Thymus (tissue), 11 donors: Measurements from ENCODE around the gene ERBB2. TPM values are rescaled to one million over a fixed set of nuclear protein-coding genes. Genes with fewer than 3 reads are reported as not detected.

Source experiments
- DNase-seq, 9 donors: peaks; one replicate each; pipeline ENCODE4 v3.0.0-alpha.2; 2013; ENCODE audit warnings: low spot score in 9 of 9, low read depth in 6 of 9, missing footprints in 1 of 9
- H3K27ac ChIP-seq, 2 donors: one replicate each; pipeline ENCODE4 v1.5.1; 2013; ENCODE audit warnings: control low read depth in 1 of 2, low read depth in 1 of 2, low read length in 1 of 2, mild to moderate bottlenecking in 1 of 2, moderate library complexity in 1 of 2
- H3K27me3 ChIP-seq, 2 donors: one replicate each; pipeline ENCODE4 v1.5.1; 2013; ENCODE audit warnings: low read length in 1 of 2; ENCODE audit not compliant: control insufficient read depth in 2 of 2, insufficient read depth in 1 of 2
- H3K36me3 ChIP-seq, 2 donors: one replicate each; pipeline ENCODE4 v1.5.1; 2013; ENCODE audit warnings: low read length in 1 of 2, mild to moderate bottlenecking in 1 of 2, moderate library complexity in 1 of 2; ENCODE audit not compliant: control insufficient read depth in 2 of 2, insufficient read depth in 2 of 2
- H3K4me1 ChIP-seq, 2 donors: one replicate each; pipeline ENCODE4 v1.5.1; 2013; ENCODE audit warnings: low read length in 2 of 2; ENCODE audit not compliant: control insufficient read depth in 2 of 2, insufficient read depth in 2 of 2
- H3K4me3 ChIP-seq, 2 donors: one replicate each; pipeline ENCODE4 v1.5.1; 2013; ENCODE audit warnings: low read length in 2 of 2, control low read depth in 1 of 2, mild to moderate bottlenecking in 1 of 2
- H3K9me3 ChIP-seq, 2 donors: one replicate each; pipeline ENCODE4 v1.5.1; 2013; ENCODE audit warnings: low read length in 1 of 2, mild to moderate bottlenecking in 1 of 2; ENCODE audit not compliant: control insufficient read depth in 2 of 2, insufficient read depth in 1 of 2
- WGBS: extraction: QIAGEN DNeasy Blood & Tissue Kit; methylation state at CpG from one replicate; pipeline ENCODE4 v1.1.7; 2013; 5-methylcytosine and 5-hydroxymethylcytosine counted together
- polyA plus RNA-seq: library from polyadenylated mRNA; stranded (reverse); fragments of 200-250 nt; gene quantifications from one replicate; pipeline ENCODE4 v1.2.3, GENCODE V29; 2013
- total RNA-seq: library from RNA; stranded (reverse); fragments of 120-200 nt; gene quantifications from one replicate; pipeline ENCODE4 v1.2.4, GENCODE V29; 2013
- donor health status: healthy.

Gene ERBB2
- total and polyA plus RNA-seq, 2 donors: 6.1 to 14.3 TPM

- Histone ChIP-seq H3K36me3 (peaks cover 37 to 41% of the 10 kb centered on the region in 2 donors), H3K4me3 (no peak overlapping the region)
Measured at GRCh38 chr17:39663688-39664580, 35.9 kb upstream of the ERBB2 start.

GRCh38 chr17:39664581-39665561 lies 35.0 kb upstream of the ERBB2 start, which contains the start of gene TCAP:
Gene TCAP (plus strand): TSS chr17:39665349. CDS start chr17:39665360, 11 bp downstream.
- no peak within 1 kb of the TSS for H3K27ac ChIP-seq

More at GRCh38 chr17:39663688-39664580, 35.9 kb upstream of the ERBB2 start:
- Histone ChIP-seq H3K9me3 (peaks cover 0 to 7% of the 10 kb centered on the region in 2 donors), H3K4me1 (peaks cover 12 to 38% of the 10 kb centered on the region in 2 donors), H3K27ac (no peak overlapping the region), H3K27me3 (peaks cover 28 to 44% of the 10 kb centered on the region in 2 donors)
- WGBS: 92% methylated on average over 17 of the region's 17 CpGs
- DNase-seq: no peak

DNA sequence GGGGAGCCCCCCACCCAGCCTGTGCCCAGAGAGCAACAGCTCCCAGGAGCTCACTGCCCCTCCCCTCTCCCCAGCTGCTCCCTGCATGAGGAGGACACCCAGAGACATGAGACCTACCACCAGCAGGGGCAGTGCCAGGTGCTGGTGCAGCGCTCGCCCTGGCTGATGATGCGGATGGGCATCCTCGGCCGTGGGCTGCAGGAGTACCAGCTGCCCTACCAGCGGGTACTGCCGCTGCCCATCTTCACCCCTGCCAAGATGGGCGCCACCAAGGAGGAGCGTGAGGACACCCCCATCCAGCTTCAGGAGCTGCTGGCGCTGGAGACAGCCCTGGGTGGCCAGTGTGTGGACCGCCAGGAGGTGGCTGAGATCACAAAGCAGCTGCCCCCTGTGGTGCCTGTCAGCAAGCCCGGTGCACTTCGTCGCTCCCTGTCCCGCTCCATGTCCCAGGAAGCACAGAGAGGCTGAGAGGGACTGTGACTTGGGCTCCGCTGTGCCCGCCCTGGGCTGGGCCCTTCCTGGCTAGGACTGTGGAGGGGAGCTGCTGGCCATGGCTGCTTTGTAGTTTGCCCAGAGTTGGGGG lies 34.1 kb upstream of the ERBB2 start:
- peaks cover 0 to 20% of the 10 kb centered on the region in 2 donors for H3K4me1 ChIP-seq
- H3K27ac ChIP-seq: no peak overlapping the region
- WGBS: 84% methylated on average over 17 of the region's 17 CpGs
- peaks cover 0 to 7% of the 10 kb centered on the region in 2 donors for H3K9me3 ChIP-seq
- DNase-seq: no peak
- H3K36me3 ChIP-seq: peaks cover 26 to 27% of the 10 kb centered on the region in 2 donors
- H3K27me3 ChIP-seq: peaks cover 35 to 62% of the 10 kb centered on the region in 2 donors
- no peak overlapping the region for H3K4me3 ChIP-seq

More at GRCh38 chr17:39664581-39665561, 35.0 kb upstream of the ERBB2 start, which contains the start of gene TCAP:
- Histone ChIP-seq H3K4me1 (peaks cover 6 to 29% of the 10 kb centered on the region in 2 donors), H3K9me3 (peaks cover 0 to 7% of the 10 kb centered on the region in 2 donors), H3K27me3 (peaks cover 35 to 54% of the 10 kb centered on the region in 2 donors), H3K4me3 (no peak within 1 kb of the TSS), H3K36me3 (peaks cover 34 to 36% of the 10 kb centered on the region in 2 donors)
- DNase-seq: no peak
- WGBS: 87% methylated on average over 15 of the region's 15 CpGs

DNA sequence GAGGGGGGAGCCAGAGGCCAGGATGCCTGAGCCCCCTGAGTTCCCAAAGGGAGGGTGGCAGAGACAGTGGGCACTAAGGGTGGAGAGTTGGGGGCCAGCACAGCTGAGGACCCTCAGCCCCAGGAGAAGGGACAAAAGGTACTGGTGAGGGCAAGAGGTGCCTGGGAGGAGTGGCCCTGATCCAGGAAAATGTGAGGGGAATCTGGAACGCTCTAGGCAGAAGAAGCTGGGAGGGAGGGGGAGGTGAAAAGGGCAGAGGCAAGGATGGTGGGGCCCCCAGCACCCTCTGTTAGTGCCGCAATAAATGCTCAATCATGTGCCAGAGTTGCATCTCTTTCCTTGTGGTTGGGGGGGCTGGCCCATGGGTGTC lies 33.6 kb upstream of the ERBB2 start:
- 89% methylated on average over 2 of the region's 2 CpGs for WGBS
- Histone ChIP-seq H3K36me3 (peaks cover 21 to 22% of the 10 kb centered on the region in 2 donors), H3K27me3 (peaks cover 35 to 67% of the 10 kb centered on the region in 2 donors), H3K4me3 (no peak overlapping the region), H3K27ac (no peak overlapping the region), H3K9me3 (peaks cover 0 to 7% of the 10 kb centered on the region in 2 donors), H3K4me1 (peaks cover 0 to 16% of the 10 kb centered on the region in 2 donors)
- DNase-seq: no peak

- Histone ChIP-seq H3K27me3 (peaks cover 35 to 72% of the 10 kb centered on the region in 2 donors), H3K27ac (no peak overlapping the region)
- DNase-seq: no peak
Measured at GRCh38 chr17:39666601-39667261, 33.1 kb upstream of the ERBB2 start.

DNA sequence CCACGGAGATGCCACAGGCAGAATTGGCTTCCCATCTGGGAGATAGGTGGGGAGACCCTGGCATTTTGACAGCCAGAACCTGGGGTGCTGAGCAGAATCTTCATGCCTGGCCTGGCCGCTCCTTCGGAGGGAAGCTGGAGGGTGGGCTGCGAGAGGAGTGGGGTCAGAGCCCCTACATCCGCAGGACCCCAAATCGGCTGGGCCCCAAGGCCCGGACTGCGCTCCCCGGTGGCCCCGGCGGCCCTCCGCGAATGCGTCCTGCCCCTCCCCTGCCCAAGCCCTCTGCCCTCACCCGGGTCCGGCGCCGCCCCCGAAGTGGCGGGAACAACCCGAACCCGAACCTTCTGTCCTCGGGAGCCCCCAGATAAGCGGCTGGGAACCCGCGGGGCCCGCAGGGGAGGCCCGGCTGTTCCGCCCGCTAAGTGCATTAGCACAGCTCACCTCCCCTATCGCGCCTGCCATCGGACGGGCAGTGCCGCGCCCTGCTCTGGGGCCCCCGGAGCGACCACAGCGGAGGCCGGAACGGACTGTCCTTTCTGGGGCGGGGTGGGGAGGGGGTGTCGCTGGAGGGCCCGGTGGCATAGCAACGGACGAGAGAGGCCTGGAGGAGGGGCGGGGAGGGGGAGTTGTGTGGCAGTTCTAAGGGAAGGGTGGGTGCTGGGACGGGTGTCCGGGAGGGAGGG lies 32.5 kb upstream of the ERBB2 start:
- no peak overlapping the region for H3K27ac ChIP-seq
- peaks cover 0 to 7% of the 10 kb centered on the region in 2 donors for H3K9me3 ChIP-seq
- peaks cover 0 to 12% of the 10 kb centered on the region in 2 donors for H3K4me1 ChIP-seq
- 11% methylated on average over 49 of the region's 49 CpGs for WGBS
- H3K36me3 ChIP-seq: peaks cover 9 to 10% of the 10 kb centered on the region in 2 donors
- peaks cover 35 to 76% of the 10 kb centered on the region in 2 donors for H3K27me3 ChIP-seq
- DNase-seq: no peak
- H3K4me3 ChIP-seq: peak overlapping the region in 1 of 2 donors; percentile 50

More at GRCh38 chr17:39666601-39667261, 33.1 kb upstream of the ERBB2 start:
- 83% methylated on average over 11 of the region's 11 CpGs for WGBS
- Histone ChIP-seq H3K4me3 (no peak overlapping the region), H3K9me3 (peaks cover 0 to 7% of the 10 kb centered on the region in 2 donors), H3K4me1 (peaks cover 0 to 14% of the 10 kb centered on the region in 2 donors), H3K36me3 (peaks cover 16 to 17% of the 10 kb centered on the region in 2 donors)

DNA sequence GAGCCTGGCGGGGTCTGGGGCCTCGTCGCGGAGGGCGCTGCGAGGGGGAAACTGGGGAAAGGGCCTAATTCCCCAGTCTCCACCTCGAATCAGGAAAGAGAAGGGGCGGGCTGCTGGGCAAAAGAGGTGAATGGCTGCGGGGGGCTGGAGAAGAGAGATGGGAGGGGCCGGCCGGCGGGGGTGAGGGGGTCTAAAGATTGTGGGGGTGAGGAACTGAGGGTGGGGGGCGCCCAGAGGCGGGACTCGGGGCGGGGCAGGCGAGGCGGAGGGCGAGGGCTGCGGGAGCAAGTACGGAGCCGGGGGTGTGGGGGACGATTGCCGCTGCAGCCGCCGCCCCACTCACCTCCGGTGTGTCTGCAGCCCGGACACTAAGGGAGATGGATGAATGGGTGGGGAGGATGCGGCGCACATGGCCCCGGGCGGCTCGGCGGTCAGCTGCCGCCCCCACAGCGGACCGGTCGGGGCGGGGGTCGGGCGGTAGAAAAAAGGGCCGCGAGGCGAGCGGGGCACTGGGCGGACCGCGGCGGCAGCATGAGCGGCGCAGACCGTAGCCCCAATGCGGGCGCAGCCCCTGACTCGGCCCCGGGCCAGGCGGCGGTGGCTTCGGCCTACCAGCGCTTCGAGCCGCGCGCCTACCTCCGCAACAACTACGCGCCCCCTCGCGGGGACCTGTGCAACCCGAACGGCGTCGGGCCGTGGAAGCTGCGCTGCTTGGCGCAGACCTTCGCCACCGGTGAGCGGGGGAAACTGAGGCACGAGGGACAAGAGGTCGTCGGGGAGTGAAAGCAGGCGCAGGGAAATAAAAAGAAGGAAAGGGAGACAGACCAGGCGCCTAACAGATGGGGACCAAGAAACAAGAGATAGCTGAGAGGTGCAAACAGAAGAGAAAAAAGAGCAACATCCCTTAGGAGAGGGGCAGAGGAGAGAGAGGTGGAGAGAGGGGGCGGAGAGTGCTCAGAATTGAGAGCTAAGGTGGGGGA lies 31.6 kb upstream of the ERBB2 start, which contains the start of gene PNMT:
Gene PNMT, plus strand, starts transcription at position 509 of the 980 bp plus-strand sequence. Its CDS starts 23 bp downstream, at position 532.
- peak within 1 kb of the TSS in 1 of 2 donors; percentile 50 for H3K4me3 ChIP-seq
- peak in 6 of 9 donors; percentile 43 to 77 (median 60) for DNase-seq
- peaks cover 0 to 7% of the 10 kb centered on the region in 2 donors for H3K9me3 ChIP-seq
- H3K4me1 ChIP-seq: peaks cover 0 to 12% of the 10 kb centered on the region in 2 donors
- peaks cover 35 to 76% of the 10 kb centered on the region in 2 donors for H3K27me3 ChIP-seq
- WGBS: 3% methylated on average over 85 of the region's 85 CpGs
- H3K36me3 ChIP-seq: peaks cover under 1 to 2% of the 10 kb centered on the region in 2 donors
- no peak within 1 kb of the TSS for H3K27ac ChIP-seq
